GM19324 (cell line): Measurements from ENCODE around the gene TRIM41.
"Not testable (repeated sequence)": the region's sequence is repeated elsewhere in the genome, so short reads cannot be mapped to it uniquely, and the experiment has no call there.

ENCODE experiments used
- ATAC-seq: cut with Tn5 transposase; IDR thresholded peaks from one replicate; pipeline ENCODE4 v1.9.1; 2021; ENCODE audit warnings: mild to moderate bottlenecking, moderate library complexity; ENCODE audit not compliant: unreplicated experiment, low FRiP score

Gene TRIM41

DNA sequence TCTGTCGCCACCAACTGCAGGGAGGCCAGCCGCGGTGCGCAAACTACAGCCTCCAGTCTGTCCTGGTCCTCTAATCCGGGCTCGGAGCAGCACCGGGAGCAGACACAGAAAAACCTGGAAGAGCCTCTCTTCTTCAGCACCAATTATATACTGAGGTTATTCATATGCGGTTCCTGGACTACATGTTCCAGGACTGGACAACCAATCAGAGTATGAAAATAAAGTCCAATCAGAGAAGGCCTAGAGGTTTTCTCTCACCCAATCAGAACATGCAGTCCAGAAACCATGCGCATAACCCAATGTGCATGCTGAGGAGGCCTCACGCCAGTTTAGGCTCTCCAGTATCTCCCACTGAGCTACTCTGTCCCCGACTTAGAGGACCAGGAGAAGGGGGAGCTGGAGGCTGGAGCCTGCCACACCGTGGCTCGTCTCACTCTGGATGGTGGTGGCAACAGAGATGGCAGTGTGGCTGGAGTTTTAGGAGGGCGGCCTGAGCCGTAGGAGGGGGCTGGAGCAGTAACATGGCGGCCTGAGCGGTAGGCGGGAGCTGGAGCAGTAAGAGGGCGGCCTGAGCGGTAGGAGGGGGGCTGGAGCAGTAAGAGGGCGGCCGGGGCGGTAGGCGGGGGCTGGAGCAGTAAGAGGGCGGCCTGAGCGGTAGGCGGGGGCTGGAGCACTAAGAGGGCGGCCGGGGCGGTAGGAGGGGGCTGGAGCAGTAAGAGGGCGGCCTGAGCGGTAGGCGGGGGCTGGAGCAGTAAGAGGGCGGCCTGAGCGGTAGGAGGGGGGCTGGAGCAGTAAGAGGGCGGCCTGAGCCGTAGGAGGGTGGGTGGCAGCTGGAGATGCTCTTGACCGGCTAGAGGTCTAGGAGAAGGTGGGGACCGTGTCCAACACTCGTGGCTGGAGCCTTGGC lies 58.2 kb downstream of the TRIM41 start:
- no peak for ATAC-seq

DNA sequence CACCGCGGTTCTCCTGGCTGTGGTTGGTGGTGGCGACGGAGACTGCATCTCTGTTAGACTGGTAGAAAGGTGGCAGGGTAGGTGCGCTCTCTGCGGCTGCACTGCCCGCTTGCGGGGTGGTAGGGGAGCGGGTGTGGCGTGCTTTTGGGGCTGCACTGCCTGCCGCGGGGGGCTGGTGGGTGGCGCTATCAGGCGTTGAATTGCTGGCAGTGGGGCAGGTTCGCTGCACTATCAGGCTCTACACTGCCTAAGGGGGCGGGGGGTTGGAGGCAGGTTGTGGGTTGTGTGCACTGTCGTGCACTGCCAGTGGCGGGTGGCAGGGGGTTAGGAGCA lies 58.9 kb downstream of the TRIM41 start:
- ATAC-seq = no peak

DNA sequence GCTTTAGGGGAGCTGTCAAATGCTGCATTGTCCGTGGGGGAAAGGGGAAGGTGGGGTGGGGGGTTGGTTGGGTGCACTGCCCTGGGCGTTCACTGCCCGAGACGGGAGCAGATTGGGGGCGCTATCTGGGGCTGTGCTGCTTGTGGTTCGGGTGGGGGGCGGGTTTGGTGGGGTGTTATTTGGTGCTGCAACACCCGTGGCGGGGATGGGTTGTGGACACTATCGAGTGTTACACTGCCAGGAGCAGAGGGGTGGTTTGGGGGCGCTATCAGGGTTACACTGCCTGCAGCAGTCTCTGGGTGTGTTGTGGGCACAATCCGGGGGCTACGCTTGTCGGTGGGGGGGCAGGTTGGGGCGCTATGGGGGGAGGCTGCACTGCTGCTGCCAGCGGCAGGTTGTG lies 59.3 kb downstream of the TRIM41 start:
- ATAC-seq = not testable (repeated sequence)

DNA sequence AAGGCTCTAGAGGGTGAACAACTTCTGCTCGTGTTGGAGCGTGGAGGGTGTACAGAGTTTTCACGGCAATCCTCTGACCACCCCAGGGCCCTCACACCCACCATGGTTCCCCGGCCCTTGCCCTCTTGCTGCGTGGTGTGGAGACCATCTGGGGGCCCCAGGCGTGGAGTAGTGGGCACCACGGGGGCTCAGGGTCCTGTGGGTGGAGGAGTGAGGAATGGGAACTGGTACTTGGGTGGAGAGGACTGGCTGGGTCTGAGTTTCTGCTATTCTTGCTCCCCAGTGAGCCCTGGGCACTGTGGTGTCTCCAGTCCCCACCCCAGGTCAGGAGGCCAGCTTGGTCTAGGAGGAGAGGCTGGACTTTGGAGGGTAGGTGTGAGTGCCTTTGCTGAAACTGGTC lies 59.8 kb downstream of the TRIM41 start:
- no peak for ATAC-seq

GRCh38 chr5:181283347-181283746 lies 60.3 kb downstream of the TRIM41 start:
- ATAC-seq = no peak

- ATAC-seq = not testable (repeated sequence)
These were observed 61.0 kb downstream of the TRIM41 start for GRCh38 chr5:181283841-181284755.
